Activated CD4-positive, alpha-beta T cell treated with anti-CD3 and anti-CD28 coated beads, Interleukin-2, amount 50 U/mL, for 1 hour (primary cell): ENCODE data around the gene IFIT5.
"Not testable (repeated sequence)": the region's sequence is repeated elsewhere in the genome, so short reads cannot be mapped to it uniquely, and the experiment has no call there.

Experiments used
- DNase-seq: peaks from one replicate; pipeline ENCODE4 v3.0.0-alpha.2; 2020

Gene IFIT5

DNA sequence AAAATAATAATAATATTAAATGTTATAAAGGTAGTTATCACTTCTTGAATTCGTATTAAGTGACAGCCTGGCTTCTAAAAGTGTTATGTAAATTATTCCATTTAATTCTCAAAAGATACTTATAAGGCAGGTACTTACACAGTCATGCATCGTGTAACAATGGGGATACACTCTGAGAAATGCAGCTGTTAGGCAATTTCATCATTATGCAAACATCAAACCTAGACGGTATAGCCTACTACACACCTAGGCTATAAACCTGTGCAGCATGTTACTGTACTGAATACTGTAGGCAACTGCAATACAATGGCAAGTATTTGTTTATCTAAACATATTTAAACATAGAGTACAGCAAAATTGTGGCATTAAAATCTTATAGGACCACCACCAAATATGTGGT lies 20.5 kb upstream of the IFIT5 start:
- no peak for DNase-seq

DNA sequence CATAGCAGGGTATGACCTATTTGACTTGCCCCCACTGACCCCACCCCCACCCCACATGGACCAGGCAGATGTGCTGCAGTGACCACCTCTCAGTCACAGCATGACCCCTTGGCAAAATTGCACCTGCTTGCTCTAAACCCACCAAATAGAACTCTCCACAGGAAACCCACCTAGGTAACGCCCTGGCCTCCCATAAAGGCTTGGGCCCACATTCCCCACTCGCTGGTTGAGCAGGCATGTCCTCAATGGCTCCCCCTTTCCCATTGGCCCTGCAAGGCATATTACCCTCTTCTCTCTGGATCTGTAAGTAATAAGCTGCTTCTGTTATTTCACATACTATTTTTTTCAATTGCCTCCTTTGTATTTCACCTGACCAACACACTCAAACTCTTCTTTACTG lies 19.2 kb upstream of the IFIT5 start:
- no peak for DNase-seq

DNA sequence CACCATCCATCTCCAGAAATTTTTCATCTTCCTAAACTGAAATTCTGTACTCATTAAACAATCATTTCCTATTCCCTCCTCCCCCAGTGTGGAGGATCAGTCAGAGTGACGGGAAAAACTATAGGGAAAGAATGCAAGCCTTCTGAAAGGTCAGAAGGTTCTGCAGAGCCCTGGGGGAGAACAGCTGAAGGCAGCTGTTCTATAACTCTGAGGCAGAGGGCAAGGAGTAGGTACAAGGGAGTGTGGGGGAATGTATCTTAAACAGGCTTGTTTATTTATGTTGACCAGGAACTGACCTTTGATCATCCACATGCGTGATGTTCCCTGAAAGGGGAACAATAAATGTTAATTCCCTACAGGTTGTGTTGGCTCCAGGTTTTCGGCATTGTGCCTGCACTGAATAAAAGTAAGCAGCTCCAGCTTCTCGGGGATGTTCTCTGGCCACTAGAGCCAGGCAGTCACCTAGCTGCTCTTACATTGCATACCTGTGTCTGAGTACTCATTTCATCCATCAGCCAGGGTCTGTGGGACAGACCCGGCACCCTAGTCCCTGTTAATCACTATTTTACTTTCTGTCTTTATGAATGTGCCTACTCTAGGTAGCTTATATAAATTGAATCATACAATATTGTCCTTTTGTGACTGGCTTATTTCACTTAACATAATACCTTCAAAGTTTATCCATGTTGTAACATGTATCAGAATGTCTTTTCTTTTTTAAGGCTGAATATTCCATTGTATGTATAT lies 16.2 kb upstream of the IFIT5 start:
- DNase-seq, result no peak

DNA sequence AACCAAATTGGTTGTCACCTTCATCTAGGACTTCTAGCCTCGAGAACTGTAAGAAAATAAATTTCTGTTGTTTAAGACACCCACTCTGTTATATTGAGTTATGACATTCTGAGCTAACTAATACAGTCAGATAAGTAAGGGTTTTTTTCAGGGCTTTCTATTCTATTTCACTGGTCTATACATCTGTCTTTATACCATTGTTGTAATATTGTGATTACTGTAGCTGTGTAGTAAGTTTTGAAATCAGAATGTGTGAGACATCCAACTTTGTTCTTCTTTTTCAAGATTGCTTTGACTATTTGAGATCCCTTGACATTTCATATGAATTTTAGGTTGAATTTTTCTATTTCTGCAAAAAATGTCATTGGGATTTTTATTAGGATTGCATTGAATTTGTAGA lies 14.4 kb upstream of the IFIT5 start:
- no peak for DNase-seq

DNA sequence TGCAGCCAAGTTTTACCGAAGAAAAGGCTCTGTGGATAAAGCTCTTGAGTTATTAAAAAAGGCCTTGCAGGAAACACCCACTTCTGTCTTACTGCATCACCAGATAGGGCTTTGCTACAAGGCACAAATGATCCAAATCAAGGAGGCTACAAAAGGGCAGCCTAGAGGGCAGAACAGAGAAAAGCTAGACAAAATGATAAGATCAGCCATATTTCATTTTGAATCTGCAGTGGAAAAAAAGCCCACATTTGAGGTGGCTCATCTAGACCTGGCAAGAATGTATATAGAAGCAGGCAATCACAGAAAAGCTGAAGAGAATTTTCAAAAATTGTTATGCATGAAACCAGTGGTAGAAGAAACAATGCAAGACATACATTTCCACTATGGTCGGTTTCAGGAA lies 11.3 kb upstream of the IFIT5 start:
- DNase-seq, result no peak

DNA sequence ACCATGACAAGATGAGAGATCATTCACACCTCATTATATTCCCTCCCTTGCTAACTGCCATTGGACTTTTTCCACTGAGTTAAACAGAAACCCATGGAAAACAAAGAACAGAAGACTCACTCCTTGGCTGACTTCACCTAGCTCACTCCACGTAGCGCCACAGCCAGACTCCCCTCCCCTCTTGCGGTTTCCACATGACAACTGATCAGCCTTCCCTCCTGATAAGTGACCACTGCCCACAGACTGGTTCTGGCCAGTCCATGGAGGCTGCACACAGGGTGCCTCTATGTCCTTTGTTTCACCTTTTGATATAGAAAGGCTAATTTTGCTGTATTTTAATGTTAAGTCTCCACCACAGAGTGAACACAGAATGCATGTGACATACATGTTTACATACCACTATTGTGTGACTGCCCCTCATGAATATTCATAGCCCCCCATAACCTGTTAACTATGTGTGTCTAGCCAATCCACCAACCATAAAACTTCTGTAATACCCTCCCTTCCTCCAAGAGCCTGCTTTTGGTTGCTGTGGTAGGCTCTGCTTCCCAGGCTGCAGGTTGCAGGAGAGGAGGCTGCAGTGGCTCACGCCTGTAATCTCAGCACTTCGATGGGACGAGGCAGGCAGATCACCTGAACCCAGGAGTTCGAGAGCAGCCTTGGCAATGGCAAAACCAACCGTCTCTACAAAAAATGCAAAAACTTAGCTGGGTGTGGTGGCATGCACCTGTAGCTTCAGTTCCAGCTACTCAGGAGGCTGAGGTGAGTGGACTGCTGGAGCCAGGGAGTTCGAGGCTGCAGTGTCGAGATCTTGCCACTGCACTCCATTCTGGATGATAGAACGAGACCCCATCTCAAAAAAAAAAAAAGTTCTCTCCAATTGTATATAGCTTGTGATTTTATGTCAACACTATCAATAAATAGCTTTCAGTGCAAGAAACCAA lies 10.0 kb upstream of the IFIT5 start:
- DNase-seq, result no peak

DNA sequence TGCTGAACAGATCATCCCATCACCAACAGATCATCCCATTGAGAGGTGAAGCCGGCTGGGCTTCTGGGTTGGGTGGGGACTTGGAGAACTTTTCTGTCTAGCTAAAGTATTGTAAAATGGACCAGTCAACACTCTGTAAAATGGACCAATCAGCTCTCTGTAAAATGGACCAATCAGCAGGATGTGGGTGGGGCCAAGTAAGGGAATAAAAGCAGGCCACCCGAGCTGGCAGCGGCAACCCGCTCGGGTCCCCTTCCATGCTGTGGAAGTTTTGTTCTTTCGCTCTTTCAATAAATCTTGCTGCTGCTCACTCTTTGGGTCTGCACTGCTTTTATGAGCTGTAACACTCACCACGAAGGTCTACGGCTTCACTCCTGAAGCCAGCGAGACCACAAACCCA lies 8.2 kb upstream of the IFIT5 start:
- DNase-seq, result not testable (repeated sequence)

DNA sequence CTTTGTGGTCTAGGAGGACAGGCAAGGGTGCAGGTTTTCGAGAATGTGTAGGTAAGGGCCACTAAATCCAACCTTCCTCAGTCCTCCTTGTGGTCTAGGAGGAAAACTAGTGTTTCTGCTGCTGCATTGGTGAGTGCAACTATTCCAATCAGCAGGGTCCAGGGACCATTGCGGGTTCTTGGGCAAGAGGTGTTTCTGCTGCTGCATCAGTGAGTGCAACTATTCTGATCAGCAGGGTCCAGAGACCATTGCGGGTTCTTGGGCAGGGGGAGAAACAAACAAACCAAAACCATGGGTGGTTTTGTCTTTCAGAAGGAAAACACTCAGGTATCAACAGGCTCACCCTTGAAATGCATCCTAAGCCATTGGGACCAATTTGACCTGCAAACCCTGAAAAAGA lies 6.6 kb upstream of the IFIT5 start:
- DNase-seq, result not testable (repeated sequence)

DNA sequence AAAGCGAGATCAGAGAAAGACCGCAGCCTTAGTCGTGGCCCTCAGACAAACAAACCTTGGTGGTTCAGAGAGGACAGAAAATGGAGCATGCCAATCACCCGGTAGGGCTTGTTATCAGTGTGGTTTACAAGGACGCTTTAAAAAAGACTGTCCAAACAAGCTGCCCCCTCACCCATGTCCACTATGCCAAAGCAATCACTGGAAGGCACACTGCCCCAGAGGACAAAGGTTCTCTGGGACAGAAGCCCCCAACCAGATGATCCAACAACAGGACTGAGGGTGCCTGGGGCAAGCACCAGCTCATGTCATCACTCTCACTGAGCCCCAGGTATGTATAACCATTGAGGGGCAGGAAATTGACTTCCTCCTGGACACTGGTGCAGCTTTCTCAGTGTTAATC lies 5.1 kb upstream of the IFIT5 start:
- not testable (repeated sequence) for DNase-seq

DNA sequence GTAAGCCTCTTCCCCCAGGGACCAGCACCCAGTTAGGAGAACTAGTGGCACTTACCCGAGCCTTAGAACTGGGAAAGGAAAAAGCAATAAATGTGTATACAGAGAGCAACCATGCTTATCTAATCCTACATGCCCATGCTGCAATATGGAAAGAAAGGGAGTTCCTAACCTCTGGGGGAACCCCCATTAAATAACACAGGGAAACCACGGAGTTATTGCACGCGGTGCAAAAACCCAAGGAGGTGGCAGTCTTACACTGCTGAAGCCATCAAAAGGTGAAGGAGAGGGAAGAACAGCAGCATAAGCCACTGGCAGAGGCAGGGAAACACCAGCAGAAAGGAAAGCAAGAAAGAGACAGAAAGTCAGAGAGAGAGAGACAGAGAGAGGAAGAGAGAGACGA lies 3.8 kb upstream of the IFIT5 start:
- not testable (repeated sequence) for DNase-seq

DNA sequence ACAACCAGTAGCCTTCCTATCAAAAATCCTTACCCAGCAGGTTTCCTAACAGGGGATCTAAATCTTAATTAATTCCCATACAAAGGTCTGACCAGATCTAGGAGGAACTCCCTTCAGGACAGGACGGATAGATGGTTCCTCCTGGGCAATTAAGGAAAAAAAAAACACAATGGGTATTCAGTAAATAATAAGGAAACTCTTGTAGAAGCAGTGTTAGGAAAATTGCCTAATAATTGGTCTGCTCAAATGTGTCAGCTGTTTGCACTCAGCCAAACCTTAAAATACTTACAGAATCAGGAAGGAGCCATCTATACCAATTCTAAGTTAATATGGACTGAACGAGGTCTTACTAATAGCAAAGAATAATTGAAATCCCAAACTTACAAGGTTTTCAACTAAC lies 3.2 kb upstream of the IFIT5 start:
- DNase-seq, result not testable (repeated sequence)

DNA sequence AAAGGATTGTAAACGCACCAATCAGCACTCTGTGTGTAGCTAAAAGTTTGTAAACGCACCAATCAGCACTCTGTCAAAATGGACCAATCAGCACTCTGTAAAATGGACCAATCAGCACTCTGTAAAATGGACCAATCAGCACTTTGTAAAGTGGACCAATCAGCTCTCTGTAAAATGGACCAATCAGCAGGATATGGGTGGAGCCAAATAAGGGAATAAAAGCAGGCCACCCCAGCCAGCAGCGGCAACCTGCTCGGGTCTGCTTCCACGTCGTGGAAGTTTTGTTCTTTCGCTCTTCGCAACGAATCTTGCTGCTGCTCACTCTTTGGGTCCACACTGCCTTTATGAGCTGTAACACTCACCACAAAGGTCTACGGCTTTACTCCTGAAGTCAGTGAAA lies 2.1 kb upstream of the IFIT5 start:
- DNase-seq, result peak; percentile 25

DNA sequence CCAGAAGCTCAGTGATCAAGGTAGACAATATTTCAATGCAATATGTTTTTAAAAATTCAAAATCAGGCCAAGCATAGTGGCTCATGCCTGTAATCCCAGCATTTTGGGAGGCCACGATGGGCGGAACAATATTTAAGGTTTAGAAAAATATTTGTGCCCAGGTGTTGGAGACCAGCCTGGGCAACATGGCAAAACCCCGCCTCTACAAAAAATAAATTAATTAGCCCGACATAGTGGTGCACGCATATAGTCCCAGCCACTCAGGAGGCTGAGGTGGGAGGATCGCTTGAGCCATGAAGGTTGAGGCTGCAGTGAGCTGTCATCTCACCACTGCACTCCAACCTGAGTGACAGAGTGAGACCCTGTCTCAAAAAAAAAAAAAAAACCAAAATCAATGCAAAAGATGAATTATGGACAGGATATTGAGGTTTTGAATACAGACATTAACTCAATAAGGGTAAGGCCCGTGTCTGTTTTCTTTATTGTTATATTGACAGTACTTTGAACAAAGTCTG lies 913 bp upstream of the IFIT5 start:
- DNase-seq, result no peak

DNA sequence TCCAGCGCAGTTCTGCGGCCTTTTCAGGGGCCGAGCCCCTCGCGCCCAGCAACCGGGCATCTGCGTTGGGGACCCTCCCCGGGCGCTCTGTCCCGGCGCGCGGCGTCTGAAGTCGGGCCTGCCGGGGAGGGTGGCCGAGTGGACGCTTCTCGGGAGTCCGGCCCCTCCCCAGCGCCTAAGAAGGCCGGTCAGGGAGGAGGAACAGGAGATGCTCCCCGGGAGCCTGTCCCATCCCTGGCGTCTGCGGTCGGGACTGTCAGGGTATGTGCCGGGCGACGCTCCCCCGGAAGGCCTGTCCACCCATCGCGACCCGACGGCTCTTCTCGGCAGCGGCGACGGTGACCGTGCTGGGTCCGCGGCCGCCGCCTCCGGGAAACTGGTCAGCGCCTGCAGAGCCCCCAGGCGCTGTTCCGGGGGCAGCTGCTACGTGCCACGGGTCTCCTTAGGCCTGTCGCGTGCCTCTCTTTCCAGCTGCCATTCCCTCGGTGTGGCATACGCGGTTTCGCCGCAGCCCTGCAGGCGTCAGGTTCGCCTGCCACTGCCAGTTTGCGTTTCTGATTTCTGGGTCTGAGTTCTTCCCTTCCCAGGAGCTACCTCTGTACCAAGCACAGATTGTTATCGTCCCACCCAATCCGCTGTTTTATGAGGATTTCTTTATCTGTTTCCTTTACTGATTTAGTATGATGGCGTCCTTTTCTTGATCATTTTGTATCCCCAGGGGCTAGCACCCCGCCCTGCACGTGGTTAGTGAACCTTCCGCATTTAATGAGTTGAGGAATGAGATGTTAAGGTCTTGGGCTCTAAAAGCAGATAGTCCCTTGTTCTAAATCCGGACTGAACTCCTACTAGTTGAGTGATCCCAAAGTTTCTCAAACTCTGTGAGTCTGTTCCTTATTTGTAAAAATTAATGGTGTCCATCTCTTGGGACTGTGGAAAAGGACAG lies 782 bp downstream of the IFIT5 start:
- DNase-seq, result peak; percentile 44

DNA sequence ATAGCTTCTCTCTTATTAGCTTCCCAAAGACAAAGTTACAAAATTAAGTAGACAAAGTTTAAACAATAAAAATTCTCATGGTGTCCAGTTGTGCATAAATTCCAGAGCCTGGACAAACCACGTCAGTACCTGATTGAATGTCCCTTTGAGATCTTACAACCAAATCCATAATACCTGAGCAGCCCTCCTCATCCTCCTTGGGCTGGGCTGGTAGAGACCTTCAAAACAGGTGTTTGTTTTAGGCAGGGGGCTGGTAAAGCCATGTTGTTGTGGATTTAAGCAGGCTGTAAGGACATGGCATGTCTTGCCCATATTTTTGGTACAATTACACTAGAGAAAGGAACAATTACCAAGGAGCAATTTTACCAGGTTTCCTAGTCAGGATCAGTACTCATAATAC lies 2.1 kb downstream of the IFIT5 start:
- DNase-seq, result no peak

DNA sequence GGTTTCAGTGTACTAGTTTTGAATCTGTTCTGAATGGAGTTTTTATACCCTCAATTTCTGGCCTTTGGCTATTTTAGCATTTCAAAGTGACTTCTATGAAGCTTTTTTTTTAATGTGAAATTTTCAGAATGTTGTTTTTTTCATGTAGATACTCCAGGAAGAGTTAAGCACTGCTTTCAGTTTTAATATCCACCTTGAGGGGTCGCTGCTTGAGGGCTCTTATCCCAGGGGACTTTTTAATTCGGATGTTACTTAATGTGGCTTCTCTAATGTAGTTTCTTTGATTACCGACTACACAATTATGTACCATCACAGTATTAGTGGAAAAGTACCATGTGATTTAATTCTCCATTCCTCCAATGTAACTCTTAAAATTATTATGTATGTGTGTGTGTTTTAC lies 5.2 kb downstream of the IFIT5 start:
- DNase-seq, result peak; percentile 13

DNA sequence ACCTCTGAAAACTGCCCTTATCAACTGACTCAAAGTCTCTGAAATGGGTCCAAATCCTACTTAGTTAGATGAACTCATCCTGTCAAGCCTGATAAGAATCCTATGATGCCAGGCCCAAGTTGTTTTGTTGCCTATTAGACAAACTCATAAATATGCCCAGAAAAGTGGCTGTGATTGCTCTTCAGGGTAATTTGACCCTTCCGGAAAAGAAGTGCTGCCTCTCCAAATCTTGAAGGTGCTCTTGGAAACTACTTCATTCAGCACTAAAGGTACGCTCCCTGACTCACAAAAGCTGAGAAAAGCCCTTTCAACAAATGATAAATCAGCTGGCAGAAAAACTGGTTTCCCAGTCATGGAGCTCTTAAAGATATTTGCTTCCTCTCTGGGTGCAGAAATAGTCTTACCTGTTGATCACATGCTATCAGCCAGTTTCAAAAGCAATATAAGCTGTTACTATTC lies 6.7 kb downstream of the IFIT5 start:
- DNase-seq, result no peak

DNA sequence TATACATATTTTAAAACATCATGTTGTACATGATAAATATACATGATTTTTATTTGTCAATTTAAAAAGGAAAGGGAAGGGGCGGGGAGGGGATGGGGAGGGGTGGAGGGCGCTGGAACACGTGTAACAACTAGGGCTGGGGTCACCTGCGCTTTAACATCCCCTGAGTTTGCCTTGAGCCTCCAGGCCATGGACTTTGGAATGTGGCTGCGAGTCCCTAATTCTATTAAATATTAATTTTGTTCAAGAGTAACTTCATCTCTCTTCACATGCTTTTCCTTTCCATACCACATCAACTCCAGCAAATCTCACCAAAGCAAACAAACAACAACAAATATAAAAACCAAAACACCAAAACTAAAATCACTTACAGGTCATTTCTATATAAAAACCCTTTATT lies 10.6 kb downstream of the IFIT5 start:
- DNase-seq, result no peak

DNA sequence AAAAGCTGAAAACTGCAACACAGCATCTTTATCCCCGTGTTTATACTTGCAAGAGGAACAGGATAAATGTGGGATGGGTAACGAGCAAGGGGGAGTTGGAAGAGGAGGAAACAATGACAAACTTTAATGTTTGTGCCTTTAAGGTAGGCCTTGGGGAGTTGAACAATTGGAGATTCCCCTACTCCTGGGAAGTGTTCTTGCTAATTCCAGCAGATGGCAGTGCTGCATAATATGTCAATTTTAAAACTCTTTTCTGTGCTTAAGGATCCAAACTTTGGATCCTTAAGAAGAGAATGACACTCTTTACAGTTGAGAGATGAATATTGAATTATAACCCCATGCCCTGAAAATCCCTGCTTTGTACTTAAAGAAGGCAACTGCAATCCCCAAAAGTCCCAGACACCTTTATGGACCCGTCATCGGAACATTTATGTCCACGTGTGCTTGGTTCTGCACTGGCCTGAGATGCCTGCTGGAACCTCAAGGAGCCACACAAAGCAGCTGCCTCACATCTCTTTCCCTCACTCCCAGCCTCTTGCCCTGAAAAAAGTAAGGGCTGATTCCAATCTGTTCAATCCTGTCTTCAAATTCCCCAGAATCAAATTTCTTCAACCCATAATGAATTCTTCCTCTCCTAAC lies 12.0 kb downstream of the IFIT5 start:
- no peak for DNase-seq

DNA sequence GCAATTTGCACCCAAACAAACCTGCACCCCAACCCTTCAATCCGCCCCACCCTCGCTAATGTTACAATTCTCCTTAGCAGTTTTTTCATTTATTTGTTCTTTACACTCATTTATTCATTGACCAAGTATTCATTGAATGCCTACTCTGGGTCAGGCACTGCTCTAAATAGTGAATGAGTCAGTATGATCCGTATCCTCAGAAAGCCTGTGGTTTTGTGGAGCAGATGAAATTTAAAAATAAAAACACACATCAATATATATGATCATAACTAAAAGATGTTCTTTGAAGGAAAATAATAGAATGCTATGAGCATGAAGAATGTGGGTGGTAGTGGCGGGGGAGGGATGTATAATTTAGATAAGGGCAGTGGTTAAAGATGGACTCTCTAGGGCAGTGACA lies 13.3 kb downstream of the IFIT5 start:
- no peak for DNase-seq

DNA sequence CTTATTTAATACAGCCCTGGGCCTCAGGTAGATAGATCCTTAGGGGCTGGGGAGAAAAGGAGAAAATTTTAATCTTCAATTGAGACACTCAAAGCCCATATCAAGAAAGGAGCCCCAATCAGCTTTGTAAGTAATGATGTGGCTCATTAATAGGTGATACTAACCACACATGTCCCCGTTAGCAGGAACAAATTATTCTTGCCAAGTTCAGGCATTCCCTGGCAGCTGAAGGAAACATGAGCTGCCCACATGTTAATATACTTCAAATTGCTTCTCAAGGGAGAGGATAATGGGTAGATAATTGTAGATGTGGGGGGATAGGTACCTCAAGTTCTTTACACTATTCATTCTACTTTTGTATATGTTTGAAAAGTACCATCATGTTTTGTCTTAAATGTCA lies 14.5 kb downstream of the IFIT5 start:
- no peak for DNase-seq

DNA sequence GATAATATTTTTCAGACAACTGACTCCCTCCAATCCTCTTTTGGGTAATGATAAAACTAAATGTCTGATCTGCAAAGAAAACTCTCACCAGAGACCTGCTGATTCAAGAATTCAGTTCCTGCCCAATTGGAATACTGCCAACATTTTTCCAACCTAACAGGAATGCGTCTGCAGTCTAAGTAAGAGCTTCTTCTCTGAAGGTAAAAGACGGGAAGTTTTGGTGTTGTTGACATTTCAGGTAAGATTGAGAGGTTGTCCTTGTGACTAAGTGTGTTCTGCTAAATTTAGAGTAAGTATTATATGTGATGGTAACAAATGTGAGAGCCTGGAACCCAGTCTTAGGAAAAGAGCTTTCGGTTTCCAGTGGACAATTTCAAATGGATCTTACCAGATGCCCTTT lies 17.6 kb downstream of the IFIT5 start:
- DNase-seq, result no peak
